Left ventricle myocardium superior (tissue), 1 donor: Measurements from ENCODE around the gene FBP1. TPM values are rescaled to one million over a fixed set of nuclear protein-coding genes. Genes with fewer than 3 reads are reported as not detected.

Source experiments
- ATAC-seq: fragments of 200-7000 bp; cut with Tn5 transposase; one replicate; pipeline ENCODE4 v1.9.1; 2020; ENCODE audit warnings: mild to moderate bottlenecking, moderate library complexity
- DNase-seq: peaks from one replicate; pipeline ENCODE4 v3.0.0-alpha.2; 2020
- intact Hi-C: fragments of 100-400 bp; cut with micrococcal nuclease; formaldehyde crosslinking; loops from one replicate; pipeline ENCODE4 v1.11.0; 2022
- long read RNA-seq: library from polyadenylated mRNA; unstranded; transcript quantifications from one replicate; pipeline ENCODE4 v2.0.0, GENCODE V29; 2021
- total RNA-seq: library from RNA; stranded (reverse); fragmentation: NEBNext Ultra II Directional; extraction: Animal tissue kit (Norgen Biotek cat#: 25700); gene quantifications from one replicate; pipeline ENCODE4 v1.2.1, GENCODE V29; 2021
- donor health status: DM: no; HTN: yes; CAD: no; lungs with severe emphysema.

The FBP1 gene
- total RNA-seq, result 1.3 TPM
- long read RNA-seq, result 0 reads

- ATAC-seq, result peak; percentile 74
- intact Hi-C loops, result no loop called here
Measured at GRCh38 chr9:94639061-94639998, at the start of gene FBP1. Gene FBP1 (minus strand): TSS chr9:94639518. CDS start chr9:94639310, 208 bp downstream.

GRCh38 chr9:94687451-94687850, 48.1 kb upstream of the FBP1 start:
- intact Hi-C loops, result no loop called here
- ATAC-seq, result no peak

More at GRCh38 chr9:94639061-94639998, at the start of gene FBP1:
- DNase-seq, result peak; percentile 65

GRCh38 chr9:94685359-94685758, 46.0 kb upstream of the FBP1 start:
- DNase-seq (no peak), ATAC-seq (no peak)
- intact Hi-C loops, result no loop called here

More at GRCh38 chr9:94687451-94687850, 48.1 kb upstream of the FBP1 start:
- no peak for DNase-seq

GRCh38 chr9:94681508-94681907, 42.2 kb upstream of the FBP1 start:
- peak; percentile 98 for ATAC-seq
- intact Hi-C loops, result loop anchor here (5.0 kb wide), 1 partner anchor 451 kb away; no protein-coding TSS in a partner anchor
- peak; percentile 85 for DNase-seq

GRCh38 chr9:94680621-94681020, 41.3 kb upstream of the FBP1 start:
- intact Hi-C loops, result loop anchor here (5.0 kb wide), 1 partner anchor 452 kb away; no protein-coding TSS in a partner anchor
- ATAC-seq (no peak), DNase-seq (no peak)

- no peak for ATAC-seq
- DNase-seq, result no peak
- intact Hi-C loops, result loop anchor here (5.0 kb wide), 1 partner anchor 452 kb away; no protein-coding TSS in a partner anchor
Measured at GRCh38 chr9:94680020-94680419, 40.7 kb upstream of the FBP1 start.

- no peak for DNase-seq
Measured at GRCh38 chr9:94679587-94679986, 40.3 kb upstream of the FBP1 start.

GRCh38 chr9:94677929-94678328, 38.6 kb upstream of the FBP1 start:
- intact Hi-C loops, result no loop called here
- ATAC-seq (no peak), DNase-seq (no peak)

More at GRCh38 chr9:94679587-94679986, 40.3 kb upstream of the FBP1 start:
- ATAC-seq, result no peak
- intact Hi-C loops, result no loop called here

GRCh38 chr9:94676446-94677131, 37.3 kb upstream of the FBP1 start:
- ATAC-seq, result no peak
- DNase-seq, result no peak
- intact Hi-C loops, result no loop called here

GRCh38 chr9:94675008-94675881, 35.9 kb upstream of the FBP1 start:
- intact Hi-C loops, result no loop called here
- ATAC-seq, result peak; percentile 57
- no peak for DNase-seq

GRCh38 chr9:94672811-94673487, 33.6 kb upstream of the FBP1 start:
- intact Hi-C loops, result no loop called here
- ATAC-seq (no peak), DNase-seq (no peak)

- ATAC-seq (peak; percentile 93), DNase-seq (peak; percentile 50)
- intact Hi-C loops, result no loop called here
Measured at GRCh38 chr9:94668928-94669729, 29.8 kb upstream of the FBP1 start.

GRCh38 chr9:94668418-94668927, 29.2 kb upstream of the FBP1 start:
- intact Hi-C loops, result no loop called here
- ATAC-seq, result no peak
- no peak for DNase-seq

- no peak for DNase-seq
- intact Hi-C loops, result no loop called here
- ATAC-seq, result no peak
Measured at GRCh38 chr9:94666364-94667099, 27.2 kb upstream of the FBP1 start.

GRCh38 chr9:94665613-94666012, 26.3 kb upstream of the FBP1 start:
- ATAC-seq (no peak), DNase-seq (no peak)
- intact Hi-C loops, result no loop called here

- DNase-seq (no peak), ATAC-seq (no peak)
- intact Hi-C loops, result no loop called here
Measured at GRCh38 chr9:94664801-94665200, 25.5 kb upstream of the FBP1 start.

- intact Hi-C loops, result no loop called here
- ATAC-seq, result no peak
- DNase-seq, result no peak
Measured at GRCh38 chr9:94663640-94664039, 24.3 kb upstream of the FBP1 start.
